A673 (cell line): ENCODE measurements around the gene SELENOT. TPM values are rescaled to one million over a fixed set of nuclear protein-coding genes. Genes with fewer than 3 reads are reported as not detected.
"Not testable (repeated sequence)": the region's sequence is repeated elsewhere in the genome, so short reads cannot be mapped to it uniquely, and the experiment has no call there.

Experiments
- BruUV-seq: library from RNA; stranded (reverse); fragments of 400-500 nt; replicated peaks from 2 replicates; lab custom pipeline; 2021; lab: Mats Ljungman, UMichigan
- CTCF ChIA-PET: fragments of 300-600 bp; sonication (Branson Sonifier 250); formaldehyde crosslinking; loops from one replicate; lab custom pipeline; 2022; ENCODE audit warnings: antibody characterized with exemption; lab: Charles Lee
- POLR2A ChIA-PET: fragments of 300-600 bp; sonication (Branson Sonifier 250); formaldehyde crosslinking; loops from one replicate; lab custom pipeline; 2022; ENCODE audit warnings: antibody characterized with exemption; ENCODE audit not compliant: low non-redundant PET; lab: Charles Lee
- DNase-seq: peaks from one replicate; pipeline ENCODE4 v3.0.0-alpha.2; 2015; ENCODE audit warnings: low spot score
- H3K27ac ChIP-seq: fragments of 200-600 bp; sonication (generic); 2 replicates; pipeline ENCODE4 v1.5.1; 2016; ENCODE audit warnings: mixed run types, low read depth, mild to moderate bottlenecking, mixed read lengths, antibody characterized with exemption, low read length; ENCODE audit not compliant: poor library complexity, severe bottlenecking
- H3K27me3 ChIP-seq: fragments of 200-600 bp; sonication (generic); replicated peaks from 2 replicates; pipeline ENCODE4 v1.6.1; 2017; ENCODE audit warnings: mixed run types, low read depth, mild to moderate bottlenecking, mixed read lengths, antibody characterized with exemption, low read length; ENCODE audit not compliant: insufficient read depth, poor library complexity
- H3K36me3 ChIP-seq: fragments of 200-600 bp; sonication (generic); 2 replicates; pipeline ENCODE4 v1.6.1; 2016; ENCODE audit warnings: mixed run types, mild to moderate bottlenecking, mixed read lengths, antibody characterized with exemption, low read length; ENCODE audit not compliant: insufficient read depth, poor library complexity, severe bottlenecking
- H3K4me1 ChIP-seq: fragments of 200-600 bp; sonication (generic); 2 replicates; pipeline ENCODE4 v1.6.1; 2017; ENCODE audit warnings: mixed run types, mild to moderate bottlenecking, mixed read lengths, antibody characterized with exemption, low read length; ENCODE audit not compliant: insufficient read depth, poor library complexity, severe bottlenecking
- H3K4me3 ChIP-seq: fragments of 200-600 bp; sonication (generic); 2 replicates; pipeline ENCODE4 v1.5.1; 2016; ENCODE audit warnings: low read depth, mixed run types, mild to moderate bottlenecking, mixed read lengths, low read length; ENCODE audit not compliant: poor library complexity, severe bottlenecking
- H3K9me3 ChIP-seq: fragments of 200-600 bp; sonication (generic); 2 replicates; pipeline ENCODE4 v1.6.1; 2016; ENCODE audit warnings: mixed run types, low read depth, mild to moderate bottlenecking, mixed read lengths, antibody characterized with exemption, low read length; ENCODE audit not compliant: poor library complexity, severe bottlenecking
- CTCF ChIP-seq: fragments of 300-800, 200-600 bp; sonication (generic); conservative IDR thresholded peaks from 2 replicates; pipeline ENCODE4 v1.5.1; 2017; ENCODE audit warnings: low read depth, mild to moderate bottlenecking, antibody characterized with exemption, low read length, moderate library complexity, mixed read lengths
- EZH2 ChIP-seq: fragments of 200-600 bp; sonication (generic); IDR thresholded peaks from 2 replicates; pipeline ENCODE4 v1.6.1; 2017; ENCODE audit warnings: borderline replicate concordance, low read depth, mild to moderate bottlenecking, mixed read lengths, antibody characterized with exemption, low read length; ENCODE audit not compliant: poor library complexity, severe bottlenecking
- intact Hi-C: fragments of 100-400 bp; cut with micrococcal nuclease; formaldehyde crosslinking; loops from one replicate; pipeline ENCODE4 v1.10.0; 2022; ENCODE audit not compliant: unreplicated experiment
- total RNA-seq: library from RNA; stranded (reverse); gene quantifications from 2 replicates; pipeline ENCODE4 v1.2.3, GENCODE V29; 2021

SELENOT gene
- total RNA-seq, 1 experiment from 2014 or later = 108 TPM

DNA sequence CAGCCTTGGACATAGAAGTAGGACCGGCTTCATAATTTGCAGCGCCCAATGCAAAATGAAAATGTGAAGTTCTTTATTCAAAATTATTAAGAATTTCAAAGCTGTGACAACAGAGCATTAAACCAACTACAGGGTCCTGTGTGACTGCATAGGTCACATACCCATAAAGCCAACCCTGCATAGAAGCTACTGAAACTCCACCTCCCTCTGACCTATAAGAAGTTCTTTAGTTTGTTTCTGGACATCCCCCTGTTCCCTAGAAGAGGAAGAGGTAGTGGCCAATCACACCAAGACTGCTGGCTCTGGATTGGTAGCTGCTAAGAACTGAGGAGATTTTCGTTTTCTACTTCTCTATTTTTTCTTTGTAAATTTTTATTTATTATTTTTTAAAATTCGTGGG, 9.0 kb upstream of the SELENOT start:
- H3K27ac ChIP-seq = no peak overlapping the region
- no peaks in the 10 kb centered on the region for H3K27me3 ChIP-seq
- no peaks in the 10 kb centered on the region for H3K9me3 ChIP-seq
- POLR2A ChIA-PET = no interaction called here
- no peaks in the 10 kb centered on the region for H3K4me1 ChIP-seq
- intact Hi-C loops = loop anchor here (10.0 kb wide), 1 partner anchor 271 kb away; no protein-coding TSS in a partner anchor
- CTCF ChIA-PET = no interaction called here
- no peaks in the 10 kb centered on the region for H3K36me3 ChIP-seq
- TF ChIP-seq CTCF (no peak), EZH2 (no peak)
- no TSS peak for BruUV-seq
- DNase-seq = no peak
- no peak overlapping the region for H3K4me3 ChIP-seq

DNA sequence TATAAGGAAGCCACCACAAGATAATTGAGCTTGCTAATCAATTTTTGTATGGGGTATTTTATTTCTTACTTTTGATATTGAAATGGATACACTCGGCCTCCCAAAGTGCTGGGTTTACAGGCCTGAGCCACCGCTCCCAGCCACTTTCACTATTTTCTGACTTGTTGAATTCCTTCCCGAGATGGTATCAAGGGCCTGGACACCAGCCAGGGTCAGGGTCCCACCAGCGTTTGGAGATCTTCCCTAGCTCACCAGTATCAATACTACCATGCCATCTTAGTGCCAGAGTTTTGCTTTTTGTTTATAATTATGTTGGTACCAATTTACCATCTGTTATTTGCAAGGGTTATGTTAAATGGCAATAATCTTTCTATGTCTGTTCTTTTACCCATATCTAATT, 5.5 kb upstream of the SELENOT start:
- CTCF ChIA-PET = no interaction called here

GRCh38 chr3:150599611-150600297, 3.4 kb upstream of the SELENOT start:
- H3K27ac ChIP-seq = peak overlapping the region; percentile 15
- no peaks in the 10 kb centered on the region for H3K9me3 ChIP-seq
- H3K27me3 ChIP-seq = no peaks in the 10 kb centered on the region
- H3K4me1 ChIP-seq = no peaks in the 10 kb centered on the region
- H3K36me3 ChIP-seq = no peaks in the 10 kb centered on the region
- no TSS peak for BruUV-seq
- intact Hi-C loops = loop anchor here (5.0 to 10.0 kb wide), 2 partner anchors 103 to 265 kb away; partner anchors contain the start of gene ERICH6
- ChIA-PET CTCF (interaction anchor here (0.6 kb wide), 1 partner anchor 36 kb away, joined by 3 read pairs; no protein-coding TSS in a partner anchor), POLR2A (no interaction called here)
- no peak overlapping the region for H3K4me3 ChIP-seq
- peak; percentile 59 for DNase-seq
- TF ChIP-seq CTCF = no peak
- no peak for TF ChIP-seq EZH2

More for the DNA sequence above, 5.5 kb upstream of the SELENOT start:
- H3K9me3 ChIP-seq = no peaks in the 10 kb centered on the region
- H3K4me1 ChIP-seq = no peaks in the 10 kb centered on the region
- H3K4me3 ChIP-seq = no peak overlapping the region
- intact Hi-C loops = loop anchor here (10.0 kb wide), 1 partner anchor 267 kb away; no protein-coding TSS in a partner anchor
- no TSS peak for BruUV-seq
- no peak for DNase-seq
- POLR2A ChIA-PET = no interaction called here
- no peaks in the 10 kb centered on the region for H3K36me3 ChIP-seq
- TF ChIP-seq CTCF = no peak
- TF ChIP-seq EZH2 = no peak
- no peak overlapping the region for H3K27ac ChIP-seq
- H3K27me3 ChIP-seq = no peaks in the 10 kb centered on the region

DNA sequence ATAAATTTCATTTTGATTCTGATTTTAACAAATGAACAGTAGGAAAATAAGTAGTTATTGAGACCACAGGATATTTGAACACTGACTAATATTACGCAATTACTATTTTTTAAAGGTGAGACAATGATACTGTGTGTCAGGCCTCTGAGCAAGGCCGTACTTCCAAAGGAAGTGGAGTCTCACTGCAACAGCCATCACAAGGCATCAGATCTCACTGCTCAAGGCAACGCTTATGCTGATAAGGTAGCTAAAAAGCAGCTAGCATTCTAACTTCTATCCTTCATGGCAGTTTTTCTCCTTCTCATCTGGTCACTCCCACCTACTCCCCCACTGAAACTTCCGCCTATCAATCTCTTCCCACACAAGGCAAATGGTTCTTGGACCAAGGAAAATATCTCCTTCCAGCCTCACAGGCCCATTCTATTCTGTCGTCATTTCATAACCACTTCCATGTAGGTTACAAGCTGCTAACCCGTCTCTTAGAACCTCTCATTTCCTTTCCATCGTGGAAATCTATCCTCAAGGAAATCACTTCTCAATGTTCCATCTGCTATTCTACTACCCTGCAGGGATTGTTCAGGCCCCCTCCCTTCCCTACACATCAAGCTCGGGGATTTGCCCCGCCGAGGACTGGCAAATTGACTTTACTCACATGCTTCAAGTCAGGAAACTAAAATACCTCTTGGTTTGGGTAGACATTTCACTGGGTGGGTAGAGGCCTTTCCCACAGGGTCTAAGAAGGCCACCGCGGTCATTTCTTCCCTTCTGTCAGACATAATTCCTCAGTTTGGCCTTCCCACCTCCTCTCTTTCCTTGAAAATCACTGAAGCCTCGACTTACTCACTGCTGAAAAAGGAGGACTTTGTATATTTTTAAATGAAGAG, 2.2 kb upstream of the SELENOT start:
- H3K9me3 ChIP-seq, H3K36me3 ChIP-seq, H3K4me3 ChIP-seq, CTCF ChIA-PET, POLR2A ChIA-PET, DNase-seq, H3K27ac ChIP-seq, H3K27me3 ChIP-seq: not testable (repeated sequence)
- TSS peak; percentile 24 for BruUV-seq
- intact Hi-C loops = loop anchor here (5.0 kb wide), 1 partner anchor 101 kb away; the partner anchor contains the start of gene ERICH6
- H3K4me1 ChIP-seq = peaks cover 11% of the 10 kb centered on the region
